Tibial nerve (tissue), 4 donors: ENCODE measurements around the gene NFE2L3. TPM values are rescaled to one million over a fixed set of nuclear protein-coding genes. Genes with fewer than 3 reads are reported as not detected.
"Not testable (repeated sequence)": the region's sequence is repeated elsewhere in the genome, so short reads cannot be mapped to it uniquely, and the experiment has no call there.

ENCODE experiments used
- DNase-seq, 2 donors: peaks; one replicate each; pipeline ENCODE4 v3.0.0-alpha.2; 2019; ENCODE audit warnings: low spot score in 2 of 2
- H3K27ac ChIP-seq, 4 donors: fragments of 200-600 bp; sonication (generic) in 3 of 4; one replicate each; pipeline ENCODE4 v1.5.1; 2017 to 2019; ENCODE audit warnings: mild to moderate bottlenecking in 1 of 4
- H3K27me3 ChIP-seq, 2 donors: fragments of 200-600 bp; sonication (generic) in 1 of 2; one replicate each; pipeline versions ENCODE4 v1.5.1 to v1.6.0; 2017 to 2019
- H3K36me3 ChIP-seq, 3 donors: fragments of 200-600 bp; sonication (generic); one replicate each; pipeline ENCODE4 v1.5.1; 2018 to 2019
- H3K4me1 ChIP-seq, 4 donors: fragments of 200-600 bp; sonication (generic) in 3 of 4; one replicate each; pipeline ENCODE4 v1.5.1; 2017 to 2019
- H3K4me3 ChIP-seq, 4 donors: fragments of 200-600 bp; sonication (generic) in 3 of 4; one replicate each; pipeline ENCODE4 v1.5.1; 2017 to 2019; ENCODE audit warnings: mild to moderate bottlenecking in 1 of 4, moderate library complexity in 1 of 4
- H3K9me3 ChIP-seq, 4 donors: fragments of 200-600 bp; sonication (generic) in 3 of 4; one replicate each; pipeline ENCODE4 v1.5.1; 2017 to 2019
- EP300 ChIP-seq, 2 donors: sonication (generic); formaldehyde crosslinking; IDR thresholded peaks; one replicate each; pipeline ENCODE4 v1.6.1; 2017; ENCODE audit warnings: antibody characterized with exemption in 2 of 2, mild to moderate bottlenecking in 1 of 2
- POLR2A ChIP-seq, 2 donors: fragments of 450-650 bp; IDR thresholded peaks; one replicate each; pipeline ENCODE4 v1.6.1; 2017; ENCODE audit warnings: antibody characterized with exemption in 2 of 2, mild to moderate bottlenecking in 2 of 2, moderate library complexity in 2 of 2
- WGBS, 2 donors: methylation state at CpG; one replicate each; pipeline ENCODE4 v1.1.5; 2018; 5-methylcytosine and 5-hydroxymethylcytosine counted together
- total RNA-seq, 4 donors: library from RNA; depleted of rRNA; stranded (reverse); fragments of >200 nt; gene quantifications; one replicate each; pipeline ENCODE4 v1.1.0, GENCODE V29; 2016
- TF ChIP-seq, protein P1 (sequence below), 5 experiments: fragments of 200-600 bp in 3 of 5; fragments of 450-650 bp in 2 of 5; sonication (generic) in 3 of 5; IDR thresholded peaks; one replicate each; pipeline ENCODE4 v1.5.1; 2016 to 2019; ENCODE audit warnings: antibody characterized with exemption in 5 of 5, mild to moderate bottlenecking in 3 of 5, moderate library complexity in 2 of 5

NFE2L3 gene
- total RNA-seq, 4 donors from 2014 or later: 2.7 to 6.5 (median 5.1) TPM

DNA sequence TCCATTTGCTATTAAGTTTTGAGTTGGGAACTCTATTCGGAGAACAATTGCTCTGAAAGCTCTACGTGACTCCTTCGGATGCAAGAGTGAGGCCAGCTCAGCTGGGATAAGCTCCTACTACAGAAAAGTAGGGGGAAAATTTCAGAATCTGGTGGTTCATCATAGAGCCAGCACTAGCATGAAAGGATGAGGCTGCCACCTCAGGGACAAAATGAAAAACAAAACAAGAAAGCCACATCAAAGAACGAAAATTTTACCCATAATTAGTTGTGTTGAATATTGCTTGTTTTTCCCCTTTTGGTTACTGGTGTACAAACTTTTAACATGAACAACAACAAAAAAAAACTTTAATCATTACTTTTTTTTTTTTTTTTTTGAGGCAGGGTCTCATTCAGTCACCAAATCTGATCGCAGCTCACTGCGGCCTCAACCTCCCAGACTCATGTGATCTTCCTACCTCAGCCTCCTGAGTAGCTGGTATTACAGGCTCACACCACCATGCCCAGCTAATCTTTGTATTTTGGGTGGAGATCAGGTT lies 39.7 kb upstream of the NFE2L3 start:
- Histone ChIP-seq H3K4me3 (no peak overlapping the region), H3K27me3 (no peaks in the 10 kb centered on the region), H3K27ac (no peak overlapping the region), H3K9me3 (no peaks in the 10 kb centered on the region), H3K4me1 (no peaks in the 10 kb centered on the region), H3K36me3 (no peaks in the 10 kb centered on the region)
- no peak for DNase-seq
- 87 to 91% methylated on average over 6 of the region's 6 CpGs for WGBS, 2 donors
- TF ChIP-seq POLR2A (IDR thresholded peaks at IDR 0.05): no peak
- no peak for TF ChIP-seq EP300 (IDR thresholded peaks at IDR 0.05)

DNA sequence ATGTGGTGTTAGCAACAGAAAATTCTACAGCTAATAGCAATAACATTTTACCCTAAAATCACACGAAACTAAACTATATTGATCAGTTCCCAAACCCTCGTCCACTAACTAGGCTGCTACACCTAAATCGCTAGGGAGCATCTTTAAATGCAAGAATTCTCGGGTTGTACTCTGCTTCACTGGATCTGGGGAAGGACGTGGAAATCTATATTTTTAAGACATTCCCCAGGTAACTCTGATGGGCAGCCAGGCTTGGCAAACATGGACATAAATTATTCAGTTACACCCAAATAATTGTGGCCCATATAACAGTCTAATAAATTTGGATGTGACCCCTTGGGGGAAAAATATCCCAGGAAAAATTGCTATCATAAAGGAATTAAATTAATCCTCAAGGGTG lies 36.3 kb upstream of the NFE2L3 start:
- WGBS, 2 donors: 59 to 69% methylated on average over 5 of the region's 5 CpGs
- TF ChIP-seq, protein P1, sequence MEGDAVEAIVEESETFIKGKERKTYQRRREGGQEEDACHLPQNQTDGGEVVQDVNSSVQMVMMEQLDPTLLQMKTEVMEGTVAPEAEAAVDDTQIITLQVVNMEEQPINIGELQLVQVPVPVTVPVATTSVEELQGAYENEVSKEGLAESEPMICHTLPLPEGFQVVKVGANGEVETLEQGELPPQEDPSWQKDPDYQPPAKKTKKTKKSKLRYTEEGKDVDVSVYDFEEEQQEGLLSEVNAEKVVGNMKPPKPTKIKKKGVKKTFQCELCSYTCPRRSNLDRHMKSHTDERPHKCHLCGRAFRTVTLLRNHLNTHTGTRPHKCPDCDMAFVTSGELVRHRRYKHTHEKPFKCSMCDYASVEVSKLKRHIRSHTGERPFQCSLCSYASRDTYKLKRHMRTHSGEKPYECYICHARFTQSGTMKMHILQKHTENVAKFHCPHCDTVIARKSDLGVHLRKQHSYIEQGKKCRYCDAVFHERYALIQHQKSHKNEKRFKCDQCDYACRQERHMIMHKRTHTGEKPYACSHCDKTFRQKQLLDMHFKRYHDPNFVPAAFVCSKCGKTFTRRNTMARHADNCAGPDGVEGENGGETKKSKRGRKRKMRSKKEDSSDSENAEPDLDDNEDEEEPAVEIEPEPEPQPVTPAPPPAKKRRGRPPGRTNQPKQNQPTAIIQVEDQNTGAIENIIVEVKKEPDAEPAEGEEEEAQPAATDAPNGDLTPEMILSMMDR (IDR thresholded peaks at IDR 0.05): no peak
- no peak for TF ChIP-seq EP300 (IDR thresholded peaks at IDR 0.05)
- TF ChIP-seq POLR2A (IDR thresholded peaks at IDR 0.05): no peak
- H3K36me3 ChIP-seq: no peaks in the 10 kb centered on the region
- no peaks in the 10 kb centered on the region for H3K27me3 ChIP-seq
- DNase-seq: no peak
- no peaks in the 10 kb centered on the region for H3K9me3 ChIP-seq
- H3K27ac ChIP-seq: no peak overlapping the region
- H3K4me1 ChIP-seq: no peaks in the 10 kb centered on the region
- no peak overlapping the region for H3K4me3 ChIP-seq

DNA sequence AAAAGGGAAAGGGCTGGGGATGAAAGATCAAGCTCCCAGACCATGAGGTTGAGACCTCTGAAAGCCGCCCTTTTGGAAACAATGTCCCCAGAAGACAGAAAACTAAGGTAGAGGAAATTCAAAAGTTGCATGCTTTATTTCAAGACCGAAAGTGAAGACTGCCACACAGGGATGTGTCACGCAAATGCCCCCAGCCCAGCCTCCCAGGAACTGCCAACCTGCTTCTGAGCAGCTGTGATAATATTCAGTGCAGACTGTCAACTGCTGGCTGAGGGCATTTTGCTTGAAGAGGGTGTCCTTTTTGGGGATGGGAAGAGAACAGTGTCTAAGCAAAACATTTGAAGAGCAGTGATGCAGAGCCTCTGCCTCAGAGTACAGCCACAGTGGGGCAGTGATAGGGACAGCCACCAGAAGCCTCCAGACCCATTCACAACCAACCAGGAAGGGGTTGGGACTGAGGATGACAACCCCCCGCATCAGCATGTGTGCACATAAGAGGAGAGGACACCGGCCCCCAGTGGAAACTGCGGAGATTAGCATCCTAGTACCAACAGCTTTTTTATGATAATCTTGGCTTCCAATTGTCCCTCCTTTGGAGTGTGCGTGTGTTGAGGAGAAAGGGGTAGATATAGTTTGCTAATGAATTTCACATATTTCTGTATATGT lies 34.7 kb upstream of the NFE2L3 start:
- no peaks in the 10 kb centered on the region for H3K27me3 ChIP-seq
- WGBS, 2 donors: 63 to 66% methylated on average over 7 of the region's 7 CpGs
- H3K4me3 ChIP-seq: no peak overlapping the region
- H3K9me3 ChIP-seq: no peaks in the 10 kb centered on the region
- no peaks in the 10 kb centered on the region for H3K4me1 ChIP-seq
- no peak for DNase-seq
- H3K27ac ChIP-seq: no peak overlapping the region
- TF ChIP-seq, protein P1 (IDR thresholded peaks at IDR 0.05): no peak
- no peak for TF ChIP-seq EP300 (IDR thresholded peaks at IDR 0.05)
- no peak for TF ChIP-seq POLR2A (IDR thresholded peaks at IDR 0.05)
- no peaks in the 10 kb centered on the region for H3K36me3 ChIP-seq

DNA sequence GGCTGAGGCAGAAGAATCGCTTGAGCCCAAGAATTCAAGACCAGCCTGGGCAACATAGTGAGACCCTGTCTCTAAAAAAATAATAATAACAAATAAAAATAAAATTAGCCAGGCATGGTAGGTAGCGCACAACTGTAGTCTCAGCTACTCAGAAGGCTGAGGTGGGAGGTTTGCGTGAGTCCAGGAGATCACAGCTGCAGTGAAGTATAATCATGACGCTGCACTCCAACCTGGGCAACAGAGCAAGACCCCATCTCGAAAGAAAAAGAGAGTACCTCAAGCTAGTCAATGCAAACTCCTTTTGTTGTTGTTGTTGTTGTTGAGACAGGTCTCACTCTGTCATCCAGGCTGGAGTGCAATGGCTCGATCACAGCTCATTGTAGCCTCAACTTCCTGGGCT lies 34.0 kb upstream of the NFE2L3 start:
- 92 to 96% methylated on average over 6 of the region's 6 CpGs for WGBS, 2 donors
- Histone ChIP-seq H3K27me3 (no peaks in the 10 kb centered on the region), H3K27ac (no peak overlapping the region), H3K4me3 (no peak overlapping the region), H3K36me3 (no peaks in the 10 kb centered on the region), H3K9me3 (no peaks in the 10 kb centered on the region), H3K4me1 (no peaks in the 10 kb centered on the region)
- TF ChIP-seq, protein P1 (IDR thresholded peaks at IDR 0.05): no peak
- TF ChIP-seq EP300 (IDR thresholded peaks at IDR 0.05) (no peak), POLR2A (IDR thresholded peaks at IDR 0.05) (no peak)
- no peak for DNase-seq

DNA sequence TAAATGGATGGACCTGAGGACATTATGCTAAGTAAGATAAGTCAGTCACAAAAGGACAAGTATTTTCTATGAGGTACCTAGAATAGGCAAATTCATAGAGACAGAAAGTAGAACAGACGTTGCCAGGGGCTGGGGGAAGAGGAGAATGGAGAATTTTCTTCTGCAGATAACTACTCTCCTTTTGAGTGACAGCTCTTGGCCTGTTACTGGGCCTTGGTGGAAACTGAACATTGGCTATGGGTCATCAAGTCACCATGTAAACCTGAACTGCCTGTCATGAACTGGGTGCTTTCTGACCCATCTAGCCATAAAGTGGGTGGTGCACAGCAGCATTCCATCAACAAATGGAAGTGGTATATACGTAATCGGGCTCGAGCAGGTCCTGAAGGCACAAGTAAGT lies 29.3 kb upstream of the NFE2L3 start:
- 79 to 91% methylated on average over 4 of the region's 4 CpGs for whole genome bisulfite sequencing, 2 donors
- TF ChIP-seq POLR2A (IDR thresholded peaks at IDR 0.05) (no peak), EP300 (IDR thresholded peaks at IDR 0.05) (no peak)
- TF ChIP-seq, protein P1 (IDR thresholded peaks at IDR 0.05): no peak
- no peak overlapping the region for H3K27ac ChIP-seq
- no peak for DNase-seq
- no peaks in the 10 kb centered on the region for H3K4me1 ChIP-seq
- no peaks in the 10 kb centered on the region for H3K36me3 ChIP-seq
- H3K4me3 ChIP-seq: no peak overlapping the region
- no peaks in the 10 kb centered on the region for H3K27me3 ChIP-seq
- H3K9me3 ChIP-seq: no peaks in the 10 kb centered on the region

DNA sequence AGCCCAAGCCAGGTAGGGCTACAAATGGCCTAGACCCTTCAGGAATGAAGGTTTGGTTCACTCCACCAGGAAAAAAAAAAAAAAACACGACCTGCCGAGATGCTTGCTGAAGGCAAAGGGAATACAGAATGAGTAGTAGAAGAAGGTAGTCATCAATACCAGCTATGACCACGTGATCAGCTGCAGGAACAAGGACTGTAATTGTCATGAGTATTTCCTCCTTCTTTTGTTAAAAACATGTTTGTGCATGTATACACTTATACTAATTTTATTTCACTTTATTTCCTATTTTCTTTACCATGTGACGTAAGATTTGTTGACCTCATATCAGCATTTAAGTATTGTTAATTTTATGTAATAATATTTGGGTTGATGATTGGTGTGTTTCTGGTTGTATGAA lies 27.2 kb upstream of the NFE2L3 start:
- H3K4me3 ChIP-seq, H3K9me3 ChIP-seq, H3K36me3 ChIP-seq, H3K4me1 ChIP-seq, H3K27ac ChIP-seq, DNase-seq, H3K27me3 ChIP-seq: not testable (repeated sequence)
- WGBS, 2 donors: 84 to 88% methylated on average over 4 of the region's 4 CpGs
